GM13977 (cell line): ENCODE data around the gene USP6NL.

Experiments used
- DNase-seq: peaks from one replicate; pipeline ENCODE4 v3.0.0; 2012; ENCODE audit warnings: low spot score
- CTCF ChIP-seq: IDR thresholded peaks from 2 replicates; pipeline ENCODE4 v1.5.1; 2012; ENCODE audit warnings: mild to moderate bottlenecking, control low read depth; ENCODE audit not compliant: insufficient read depth; ENCODE audit errors: extremely low read depth, missing control alignments
- in situ Hi-C: fragments of 300-500 bp; cut with MboI; formaldehyde crosslinking; loops from one replicate; pipeline ENCODE4 v1.12.0; 2022; ENCODE audit warnings: low sequenced_read_pairs, low pct_unique_long_range_greater_than_20kb, mixed read lengths, inconsistent platforms; ENCODE audit not compliant: unreplicated experiment

The USP6NL gene

GRCh38 chr10:11609492-11610093 is 1.9 kb downstream of the USP6NL start:
- in situ Hi-C loops, result loop anchor here (5.0 to 10.0 kb wide), 2 partner anchors 55 to 77 kb away; no protein-coding TSS in a partner anchor
- DNase-seq, result no peak
- no peak for TF ChIP-seq CTCF

GRCh38 chr10:11609052-11609451 is 2.4 kb downstream of the USP6NL start:
- DNase-seq, result no peak
- in situ Hi-C loops, result loop anchor here (5.0 kb wide), 1 partner anchor 77 kb away; no protein-coding TSS in a partner anchor
- no peak for TF ChIP-seq CTCF

- in situ Hi-C loops, result loop anchor here (5.0 kb wide), 1 partner anchor 76 kb away; no protein-coding TSS in a partner anchor
These were observed 3.1 kb downstream of the USP6NL start for GRCh38 chr10:11608159-11609013.

GRCh38 chr10:11605807-11606408 is 5.5 kb downstream of the USP6NL start:
- no peak for TF ChIP-seq CTCF

More at GRCh38 chr10:11608159-11609013, 3.1 kb downstream of the USP6NL start:
- no peak for DNase-seq
- no peak for TF ChIP-seq CTCF

GRCh38 chr10:11604865-11605650 is 6.4 kb downstream of the USP6NL start:
- no peak for DNase-seq
- in situ Hi-C loops, result loop anchor here (5.0 kb wide), 1 partner anchor 73 kb away; no protein-coding TSS in a partner anchor
- TF ChIP-seq CTCF, result no peak

More at GRCh38 chr10:11605807-11606408, 5.5 kb downstream of the USP6NL start:
- DNase-seq, result no peak
- in situ Hi-C loops, result loop anchor here (5.0 kb wide), 1 partner anchor 74 kb away; no protein-coding TSS in a partner anchor

- TF ChIP-seq CTCF, result no peak
- DNase-seq, result no peak
- in situ Hi-C loops, result no loop called here
These were observed 7.7 kb downstream of the USP6NL start for GRCh38 chr10:11603741-11604140.
